ENCODE measurements around the gene CHIC2. TPM values are rescaled to one million over a fixed set of nuclear protein-coding genes. Genes with fewer than 3 reads are reported as not detected.

CHIC2 gene
- total RNA-seq, 1 experiment from 2014 or later = 8.2 TPM

DNA sequence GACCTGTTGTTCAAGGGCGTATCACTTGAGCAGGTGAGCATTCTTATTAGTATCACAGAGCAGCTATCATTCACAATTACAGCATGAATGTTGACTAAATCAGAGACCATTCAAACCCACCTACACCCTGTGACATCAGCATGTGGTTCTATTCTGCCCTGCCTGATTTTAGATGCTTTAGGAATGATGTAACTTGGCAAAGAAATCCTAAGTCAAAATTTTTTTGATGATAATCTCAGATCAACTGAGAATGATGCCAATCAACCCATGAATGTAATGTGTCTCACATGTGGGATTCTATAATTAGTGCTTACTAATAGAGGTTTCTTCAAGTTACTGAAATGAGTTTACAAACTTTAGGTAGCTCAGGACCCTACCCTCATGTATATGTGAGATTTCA lies 13.4 kb upstream of the CHIC2 start:
- H2AK5ac ChIP-seq (ENCODE audit: insufficient read length, low read length) = no peak overlapping the region
- H2BK20ac ChIP-seq (ENCODE audit: low read depth, low read length, poor library complexity, severe bottlenecking) = no peak overlapping the region
- H3K9ac ChIP-seq (ENCODE audit: extremely low read depth, insufficient read length, low read length) = no peak overlapping the region
- H4K91ac ChIP-seq (ENCODE audit: insufficient read length, low read depth, low read length) = no peak overlapping the region
- peaks cover 4% of the 10 kb centered on the region; the same call in 1 of the 2 replicates for H3K27me3 Mint-ChIP-seq (ENCODE audit: low read depth)
- H3K4ac ChIP-seq (ENCODE audit: low read depth, low read length) = no peak overlapping the region
- H2AFZ ChIP-seq (ENCODE audit: low read length) = no peak overlapping the region
- no peaks in the 10 kb centered on the region for H3K4me1 Mint-ChIP-seq
- H3K27ac Mint-ChIP-seq = no peak overlapping the region
- H4K8ac ChIP-seq (replicated peaks; ENCODE audit: insufficient read length, low read depth, low read length) = no peak overlapping the region
- no peaks in the 10 kb centered on the region for H3K79me1 ChIP-seq (ENCODE audit: insufficient read depth, low read depth, low read length, poor library complexity, severe bottlenecking)
- H3T11ph ChIP-seq (ENCODE audit: low read length) = no peak overlapping the region
- H4K20me1 ChIP-seq (ENCODE audit: control insufficient read depth, insufficient read depth, insufficient read length) = no peaks in the 10 kb centered on the region
- H3K23ac ChIP-seq (ENCODE audit: insufficient read length, low read depth, low read length) = no peak overlapping the region
- TF ChIP-seq, protein P1, sequence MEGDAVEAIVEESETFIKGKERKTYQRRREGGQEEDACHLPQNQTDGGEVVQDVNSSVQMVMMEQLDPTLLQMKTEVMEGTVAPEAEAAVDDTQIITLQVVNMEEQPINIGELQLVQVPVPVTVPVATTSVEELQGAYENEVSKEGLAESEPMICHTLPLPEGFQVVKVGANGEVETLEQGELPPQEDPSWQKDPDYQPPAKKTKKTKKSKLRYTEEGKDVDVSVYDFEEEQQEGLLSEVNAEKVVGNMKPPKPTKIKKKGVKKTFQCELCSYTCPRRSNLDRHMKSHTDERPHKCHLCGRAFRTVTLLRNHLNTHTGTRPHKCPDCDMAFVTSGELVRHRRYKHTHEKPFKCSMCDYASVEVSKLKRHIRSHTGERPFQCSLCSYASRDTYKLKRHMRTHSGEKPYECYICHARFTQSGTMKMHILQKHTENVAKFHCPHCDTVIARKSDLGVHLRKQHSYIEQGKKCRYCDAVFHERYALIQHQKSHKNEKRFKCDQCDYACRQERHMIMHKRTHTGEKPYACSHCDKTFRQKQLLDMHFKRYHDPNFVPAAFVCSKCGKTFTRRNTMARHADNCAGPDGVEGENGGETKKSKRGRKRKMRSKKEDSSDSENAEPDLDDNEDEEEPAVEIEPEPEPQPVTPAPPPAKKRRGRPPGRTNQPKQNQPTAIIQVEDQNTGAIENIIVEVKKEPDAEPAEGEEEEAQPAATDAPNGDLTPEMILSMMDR (conservative IDR thresholded peaks at IDR 0.05) = no peak
- H3K18ac ChIP-seq (ENCODE audit: insufficient read length, low read depth, low read length) = no peak overlapping the region
- no peaks in the 10 kb centered on the region for H3K9me3 ChIP-seq (ENCODE audit: control insufficient read depth, low read depth, low read length)
- no peaks in the 10 kb centered on the region for H3K36me3 Mint-ChIP-seq (ENCODE audit: insufficient read depth in 1 of 3, low read depth in 3 of 3)
- no peaks in the 10 kb centered on the region for H3K79me2 ChIP-seq (ENCODE audit: insufficient read depth, low read length)
- DNase-seq = no peak
- no peak overlapping the region for H3K56ac ChIP-seq (ENCODE audit: insufficient read length, low read depth, low read length)
- H3K27ac ChIP-seq (ENCODE audit: insufficient read length, low read depth, low read length) = no peak overlapping the region
- no peak overlapping the region for H2BK12ac ChIP-seq (ENCODE audit: insufficient read length, low read depth, low read length)
- no peaks in the 10 kb centered on the region for H3K23me2 ChIP-seq (ENCODE audit: insufficient read length, low read depth, low read length, poor library complexity, severe bottlenecking)
- H3K14ac ChIP-seq (ENCODE audit: insufficient read depth, low read length) = no peak overlapping the region
- H3K4me1 ChIP-seq (ENCODE audit: insufficient read depth, low read length) = no peaks in the 10 kb centered on the region
- no peaks in the 10 kb centered on the region for H3K27me3 ChIP-seq (ENCODE audit: insufficient read depth, low read length)
- H2BK15ac ChIP-seq (ENCODE audit: low read depth, low read length) = no peak overlapping the region
- H3K9me3 Mint-ChIP-seq = no peaks in the 10 kb centered on the region
- H4K5ac ChIP-seq (ENCODE audit: insufficient read length, low read depth, low read length) = no peak overlapping the region
- no peak overlapping the region for H2BK5ac ChIP-seq (ENCODE audit: insufficient read length, low read length)
- WGBS (ENCODE audit: extremely low coverage, insufficient read length, low lambda C conversion rate) = no CpG with 5 or more reads among the region's 1 CpG
- no peak overlapping the region for H2BK120ac ChIP-seq (ENCODE audit: low read depth, low read length, poor library complexity, severe bottlenecking)
- no peak overlapping the region for H3K4me3 Mint-ChIP-seq
- no peak overlapping the region for H3K4me2 ChIP-seq (ENCODE audit: insufficient read depth, insufficient read length, low read length)
